ES-I3 (cell line): ENCODE data around the gene VGLL4.

Source experiments
- H3K36me3 ChIP-seq: 2 replicates; pipeline ENCODE4 v1.6.1; 2013; ENCODE audit warnings: mild to moderate bottlenecking, low read length, control low read depth, moderate library complexity; ENCODE audit not compliant: insufficient read depth
- H3K4me1 ChIP-seq: 2 replicates; pipeline ENCODE4 v1.6.1; 2013; ENCODE audit warnings: mild to moderate bottlenecking, control low read depth, low read length; ENCODE audit not compliant: insufficient read depth
- H3K9ac ChIP-seq: 2 replicates; pipeline ENCODE4 v1.6.1; 2013; ENCODE audit warnings: low read depth, mild to moderate bottlenecking, low read length, moderate library complexity
- H3K9me3 ChIP-seq: 2 replicates; pipeline ENCODE4 v1.6.1; 2013; ENCODE audit warnings: mild to moderate bottlenecking, low read length, moderate library complexity; ENCODE audit not compliant: control insufficient read depth, insufficient read depth

The VGLL4 gene

GRCh38 chr3:11568503-11569155 lies 75.1 kb downstream of the VGLL4 start:
- Histone ChIP-seq H3K9me3 (no peaks in the 10 kb centered on the region), H3K4me1 (no peaks in the 10 kb centered on the region; the same call in 1 of the 2 replicates), H3K36me3 (no peaks in the 10 kb centered on the region; the same call in 1 of the 2 replicates), H3K9ac (no peak overlapping the region)

GRCh38 chr3:11567516-11568467 lies 75.9 kb downstream of the VGLL4 start:
- Histone ChIP-seq H3K9me3 (no peaks in the 10 kb centered on the region), H3K9ac (no peak overlapping the region), H3K4me1 (no peaks in the 10 kb centered on the region), H3K36me3 (peaks cover 2% of the 10 kb centered on the region; the same call in 1 of the 2 replicates)

GRCh38 chr3:11566916-11567315 lies 76.8 kb downstream of the VGLL4 start:
- Histone ChIP-seq H3K36me3 (peaks cover 5% of the 10 kb centered on the region; the same call in 1 of the 2 replicates), H3K4me1 (no peaks in the 10 kb centered on the region), H3K9me3 (no peaks in the 10 kb centered on the region), H3K9ac (no peak overlapping the region)

GRCh38 chr3:11566478-11566877 lies 77.2 kb downstream of the VGLL4 start:
- no peak overlapping the region for H3K9ac ChIP-seq
- no peaks in the 10 kb centered on the region for H3K9me3 ChIP-seq
- no peaks in the 10 kb centered on the region for H3K4me1 ChIP-seq
- H3K36me3 ChIP-seq, result peaks cover 5% of the 10 kb centered on the region; the same call in 1 of the 2 replicates

GRCh38 chr3:11565932-11566331 lies 77.8 kb downstream of the VGLL4 start:
- no peaks in the 10 kb centered on the region for H3K4me1 ChIP-seq
- H3K9me3 ChIP-seq, result no peaks in the 10 kb centered on the region
- no peak overlapping the region for H3K9ac ChIP-seq
- H3K36me3 ChIP-seq, result peaks cover 5% of the 10 kb centered on the region; the same call in 1 of the 2 replicates

GRCh38 chr3:11565492-11565891 lies 78.2 kb downstream of the VGLL4 start:
- Histone ChIP-seq H3K9me3 (no peaks in the 10 kb centered on the region), H3K36me3 (peaks cover 5% of the 10 kb centered on the region; the same call in 1 of the 2 replicates), H3K4me1 (no peaks in the 10 kb centered on the region), H3K9ac (no peak overlapping the region)

GRCh38 chr3:11565072-11565471 lies 78.6 kb downstream of the VGLL4 start:
- no peaks in the 10 kb centered on the region for H3K9me3 ChIP-seq
- peaks cover 5% of the 10 kb centered on the region; the same call in 1 of the 2 replicates for H3K36me3 ChIP-seq
- no peak overlapping the region for H3K9ac ChIP-seq
- H3K4me1 ChIP-seq, result no peaks in the 10 kb centered on the region

- peaks cover 5% of the 10 kb centered on the region; the same call in 1 of the 2 replicates for H3K36me3 ChIP-seq
- H3K9me3 ChIP-seq, result no peaks in the 10 kb centered on the region
- no peaks in the 10 kb centered on the region for H3K4me1 ChIP-seq
- H3K9ac ChIP-seq, result no peak overlapping the region
Measured at GRCh38 chr3:11564577-11565001, 79.1 kb downstream of the VGLL4 start.

- H3K9me3 ChIP-seq, result no peaks in the 10 kb centered on the region
Measured at GRCh38 chr3:11563865-11564185, 79.9 kb downstream of the VGLL4 start.

GRCh38 chr3:11563159-11563864 lies 80.4 kb downstream of the VGLL4 start:
- H3K9ac ChIP-seq, result no peak overlapping the region
- no peaks in the 10 kb centered on the region for H3K9me3 ChIP-seq
- peaks cover 5% of the 10 kb centered on the region; the same call in 1 of the 2 replicates for H3K36me3 ChIP-seq

More at GRCh38 chr3:11563865-11564185, 79.9 kb downstream of the VGLL4 start:
- H3K36me3 ChIP-seq, result peaks cover 5% of the 10 kb centered on the region; the same call in 1 of the 2 replicates
- no peaks in the 10 kb centered on the region for H3K4me1 ChIP-seq
- no peak overlapping the region for H3K9ac ChIP-seq

GRCh38 chr3:11562277-11562881 lies 81.3 kb downstream of the VGLL4 start:
- 0 out of 2 replicates have a peak, but pooled peaks cover 6% of the 10 kb centered on the region for H3K4me1 ChIP-seq
- H3K9ac ChIP-seq, result no peak overlapping the region
- H3K36me3 ChIP-seq, result peaks cover 5% of the 10 kb centered on the region; the same call in 1 of the 2 replicates
- H3K9me3 ChIP-seq, result no peaks in the 10 kb centered on the region

More at GRCh38 chr3:11563159-11563864, 80.4 kb downstream of the VGLL4 start:
- H3K4me1 ChIP-seq, result no peaks in the 10 kb centered on the region

- Histone ChIP-seq H3K4me1 (0 out of 2 replicates have a peak, but pooled peaks cover 6% of the 10 kb centered on the region), H3K36me3 (peaks cover 5% of the 10 kb centered on the region; the same call in 1 of the 2 replicates), H3K9me3 (no peaks in the 10 kb centered on the region), H3K9ac (no peak overlapping the region)
Measured at GRCh38 chr3:11560746-11561145, 83.0 kb downstream of the VGLL4 start.

- peaks cover 5% of the 10 kb centered on the region; the same call in 1 of the 2 replicates for H3K36me3 ChIP-seq
- H3K9ac ChIP-seq, result no peak overlapping the region
- H3K9me3 ChIP-seq, result no peaks in the 10 kb centered on the region
- 0 out of 2 replicates have a peak, but pooled peaks cover 6% of the 10 kb centered on the region for H3K4me1 ChIP-seq
Measured at GRCh38 chr3:11559816-11560633, 83.7 kb downstream of the VGLL4 start.
